ENCODE data around the gene ZDHHC8.

- no peak for TF ChIP-seq CTCF (IDR thresholded peaks at IDR 0.05; ENCODE audit: low read depth, low read length)
- TF ChIP-seq EZH2phosphoT487 (IDR thresholded peaks at IDR 0.05; ENCODE audit: low read depth), result no peak
Measured at GRCh38 chr22:20179455-20180244, 48.0 kb downstream of the ZDHHC8 start.

All from OCI-LY3 (cell line).